ENCODE data around the gene NADK2. TPM values are rescaled to one million over a fixed set of nuclear protein-coding genes. Genes with fewer than 3 reads are reported as not detected.

The NADK2 gene
- total and polyA plus RNA-seq, 2 donors (not counting 3 experiments of a cell fraction or from before 2014, with no cell fraction given), result 4.0 to 20.3 TPM

DNA sequence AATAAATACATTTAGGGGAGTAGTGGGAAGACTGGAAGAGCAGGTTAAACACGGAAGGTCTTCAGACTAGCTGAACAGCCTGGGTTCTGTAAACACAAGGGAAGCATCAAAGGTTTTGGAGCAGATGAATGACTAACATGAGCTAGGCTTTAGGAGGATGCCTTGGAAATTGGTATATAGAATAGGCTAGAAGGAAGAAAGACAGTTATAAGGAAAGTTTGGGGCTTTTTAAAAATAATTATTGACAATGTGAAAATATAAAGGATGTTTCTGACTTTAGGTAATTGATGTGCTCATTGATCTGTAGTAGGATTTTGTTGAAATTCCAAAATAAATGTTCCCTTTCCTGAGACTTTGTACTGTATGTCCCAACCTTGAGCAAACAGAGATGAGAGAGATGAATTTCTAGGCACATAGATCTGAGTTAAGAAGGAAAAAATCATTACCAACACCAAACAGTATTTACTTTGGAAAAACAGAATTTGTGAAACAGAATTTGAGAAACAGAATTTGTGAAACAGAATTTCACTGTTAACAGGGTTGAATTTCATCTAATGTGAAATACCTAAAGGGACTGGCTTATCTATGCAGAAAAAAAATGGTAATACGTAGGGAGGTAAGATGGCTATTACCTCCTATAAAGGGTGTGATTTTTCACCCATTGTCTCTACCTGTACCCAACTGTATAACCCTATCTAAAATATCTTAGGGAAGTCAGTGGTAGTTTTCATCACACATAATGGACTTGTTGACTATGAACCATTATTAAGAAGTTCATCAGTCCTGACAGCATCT lies 61.0 kb downstream of the NADK2 start:
- DNase-seq (ENCODE audit: low read depth, low spot score) (no peak), FAIRE-seq (no peak)
- intact Hi-C loops (cut with micrococcal nuclease) (no loop called here), dilution Hi-C loops (cut with MboI; ENCODE audit: extremely low pct_ligation_motif_present, low sequenced_read_pairs) (no loop called here)
- Histone ChIP-seq H3K9me3 (replicated peaks; ENCODE audit: control insufficient read depth, insufficient read depth, low read length) (no peaks in the 10 kb centered on the region), H2AFZ (ENCODE audit: low read depth, low read length) (no peak overlapping the region), H3K79me2 (ENCODE audit: control insufficient read depth, insufficient read depth, low read length) (no peaks in the 10 kb centered on the region), H4K20me1 (replicated peaks; ENCODE audit: control insufficient read depth, extremely low read depth, insufficient read depth, low read length) (no peaks in the 10 kb centered on the region), H3K27me3 (ENCODE audit: control insufficient read depth in 2 of 2, insufficient read depth in 2 of 2, low read length in 2 of 2) (no peaks in the 10 kb centered on the region), H3K4me2 (ENCODE audit: insufficient read depth, low read length) (no peak overlapping the region), H3K4me3 (replicated peaks in 1 of 3; ENCODE audit: insufficient read depth in 1 of 3, low read depth in 1 of 3, low read length in 3 of 3) (no peak overlapping the region), H3K9me1 (replicated peaks; ENCODE audit: control insufficient read depth, extremely low read depth, insufficient read depth, low read length) (no peaks in the 10 kb centered on the region), H3K9ac (replicated peaks; ENCODE audit: extremely low read depth, insufficient read depth, low read length) (no peak overlapping the region), H3K36me3 (ENCODE audit: control insufficient read depth in 2 of 2, extremely low read depth in 1 of 2, insufficient read depth in 2 of 2, low read length in 2 of 2) (peaks cover 0 to 10% of the 10 kb centered on the region in 2 experiments), H3K4me1 (ENCODE audit: control insufficient read depth, extremely low read depth, insufficient read depth, low read length) (no peaks in the 10 kb centered on the region), H3K27ac (ENCODE audit: insufficient read depth, low read depth, low read length) (no peak overlapping the region)
- ChIA-PET POLR2A (no interaction called here), CTCF (no interaction called here)
- no TSS peak for BruUV-seq (replicated peaks)
- TF ChIP-seq JUN (IDR thresholded peaks at IDR 0.05; ENCODE audit: borderline replicate concordance, insufficient read depth, insufficient read length, low read depth) (no peak), MYC (IDR thresholded peaks at IDR 0.05; ENCODE audit: low read depth, low read length) (no peak), POLR2A (IDR thresholded peaks at IDR 0.05; ENCODE audit: low read depth, low read length) (no peak), FOS (IDR thresholded peaks at IDR 0.05; ENCODE audit: borderline replicate concordance, insufficient read depth, low read length) (no peak), GATA2 (IDR thresholded peaks at IDR 0.05; ENCODE audit: insufficient read depth, insufficient read length, low read depth, low read length) (no peak), EZH2 (IDR thresholded peaks at IDR 0.05; ENCODE audit: borderline replicate concordance, low read depth, low read length, severe bottlenecking) (no peak), POLR2AphosphoS5 (IDR thresholded peaks at IDR 0.05; ENCODE audit: insufficient read depth, low read depth, low read length) (no peak)
- TF ChIP-seq, protein P1, sequence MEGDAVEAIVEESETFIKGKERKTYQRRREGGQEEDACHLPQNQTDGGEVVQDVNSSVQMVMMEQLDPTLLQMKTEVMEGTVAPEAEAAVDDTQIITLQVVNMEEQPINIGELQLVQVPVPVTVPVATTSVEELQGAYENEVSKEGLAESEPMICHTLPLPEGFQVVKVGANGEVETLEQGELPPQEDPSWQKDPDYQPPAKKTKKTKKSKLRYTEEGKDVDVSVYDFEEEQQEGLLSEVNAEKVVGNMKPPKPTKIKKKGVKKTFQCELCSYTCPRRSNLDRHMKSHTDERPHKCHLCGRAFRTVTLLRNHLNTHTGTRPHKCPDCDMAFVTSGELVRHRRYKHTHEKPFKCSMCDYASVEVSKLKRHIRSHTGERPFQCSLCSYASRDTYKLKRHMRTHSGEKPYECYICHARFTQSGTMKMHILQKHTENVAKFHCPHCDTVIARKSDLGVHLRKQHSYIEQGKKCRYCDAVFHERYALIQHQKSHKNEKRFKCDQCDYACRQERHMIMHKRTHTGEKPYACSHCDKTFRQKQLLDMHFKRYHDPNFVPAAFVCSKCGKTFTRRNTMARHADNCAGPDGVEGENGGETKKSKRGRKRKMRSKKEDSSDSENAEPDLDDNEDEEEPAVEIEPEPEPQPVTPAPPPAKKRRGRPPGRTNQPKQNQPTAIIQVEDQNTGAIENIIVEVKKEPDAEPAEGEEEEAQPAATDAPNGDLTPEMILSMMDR (IDR thresholded peaks at IDR 0.05; ENCODE audit: extremely low read depth in 1 of 2, insufficient read depth in 1 of 2, low read depth in 1 of 2, low read length in 2 of 2), result no peak
- TF ChIP-seq, protein P2, sequence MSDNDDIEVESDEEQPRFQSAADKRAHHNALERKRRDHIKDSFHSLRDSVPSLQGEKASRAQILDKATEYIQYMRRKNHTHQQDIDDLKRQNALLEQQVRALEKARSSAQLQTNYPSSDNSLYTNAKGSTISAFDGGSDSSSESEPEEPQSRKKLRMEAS (IDR thresholded peaks at IDR 0.05; ENCODE audit: insufficient read depth, insufficient read length), result no peak

All from endothelial cell of umbilical vein (primary cell).